ENCODE results near the gene HDAC9.
A peak's percentile ranks its signal among the peaks of the same experiment; 100 is the strongest.
"Not testable (repeated sequence)": the region's sequence is repeated elsewhere in the genome, so short reads cannot be mapped to it uniquely, and the experiment has no call there.

The HDAC9 gene

GRCh38 chr7:18995270-18995671 lies 499.7 kb downstream of the HDAC9 start:
- DNase-seq: peak; percentile 26

- DNase-seq: no peak
These were observed 500.4 kb downstream of the HDAC9 start for GRCh38 chr7:18995811-18996426.

GRCh38 chr7:18996583-18996982 lies 501.0 kb downstream of the HDAC9 start:
- DNase-seq: no peak

- DNase-seq: no peak
These were observed 502.1 kb downstream of the HDAC9 start for GRCh38 chr7:18997477-18998150.

GRCh38 chr7:19000410-19000809 lies 504.9 kb downstream of the HDAC9 start:
- no peak for DNase-seq

- DNase-seq: no peak
These were observed 506.3 kb downstream of the HDAC9 start for GRCh38 chr7:19001854-19002253.

GRCh38 chr7:19009241-19009935 lies 513.8 kb downstream of the HDAC9 start:
- no peak for DNase-seq

- DNase-seq: no peak
These were observed 514.4 kb downstream of the HDAC9 start for GRCh38 chr7:19009936-19010280.

- DNase-seq: no peak
These were observed 515.7 kb downstream of the HDAC9 start for GRCh38 chr7:19011212-19011611.

GRCh38 chr7:19015098-19015497 lies 519.5 kb downstream of the HDAC9 start:
- no peak for DNase-seq

- DNase-seq: no peak
These were observed 520.6 kb downstream of the HDAC9 start for GRCh38 chr7:19016140-19016539.

GRCh38 chr7:19017374-19017773 lies 521.8 kb downstream of the HDAC9 start:
- no peak for DNase-seq

- DNase-seq: no peak
These were observed 524.5 kb downstream of the HDAC9 start for GRCh38 chr7:19020062-19020461.

- DNase-seq: no peak
These were observed 525.2 kb downstream of the HDAC9 start for GRCh38 chr7:19020711-19021110.

- DNase-seq: no peak
These were observed 527.9 kb downstream of the HDAC9 start for GRCh38 chr7:19023477-19023876.

GRCh38 chr7:19024261-19024660 lies 528.7 kb downstream of the HDAC9 start:
- no peak for DNase-seq

GRCh38 chr7:19026888-19027287 lies 531.3 kb downstream of the HDAC9 start:
- DNase-seq: no peak

- DNase-seq: no peak
These were observed 534.7 kb downstream of the HDAC9 start for GRCh38 chr7:19030281-19030680.

GRCh38 chr7:19032942-19033341 lies 537.4 kb downstream of the HDAC9 start:
- not testable (repeated sequence) for DNase-seq

GRCh38 chr7:19051767-19052375 lies 556.3 kb downstream of the HDAC9 start:
- DNase-seq: no peak
